Peyer's patch (tissue), 4 donors: ENCODE measurements around the gene RNF187. TPM values are rescaled to one million over a fixed set of nuclear protein-coding genes. Genes with fewer than 3 reads are reported as not detected.

Experiments
- DNase-seq, 3 donors: peaks; one replicate each; pipeline ENCODE4 v3.0.0-alpha.2; 2017 to 2019
- H3K27ac ChIP-seq, 4 donors: fragments of 200-600 bp; sonication (generic); one replicate each; pipeline ENCODE4 v1.5.1; 2016 to 2019
- H3K27me3 ChIP-seq, 2 donors: fragments of 200-600 bp; sonication (generic); one replicate each; pipeline ENCODE4 v1.5.1; 2019
- H3K36me3 ChIP-seq, 3 donors: fragments of 200-600 bp; sonication (generic); one replicate each; pipeline ENCODE4 v1.5.1; 2016 to 2019
- H3K4me1 ChIP-seq, 4 donors: fragments of 200-600 bp; sonication (generic); one replicate each; pipeline ENCODE4 v1.5.1; 2016 to 2019
- H3K4me3 ChIP-seq, 4 donors: fragments of 200-600 bp; sonication (generic); 1 replicate in 3 of 4; 2 replicates in 1 of 4; pipeline ENCODE4 v1.5.1; 2016 to 2019; ENCODE audit warnings: mild to moderate bottlenecking in 1 of 4
- H3K9me3 ChIP-seq, 4 donors: fragments of 200-600 bp; sonication (generic); one replicate each; pipeline ENCODE4 v1.5.1; 2016 to 2019; ENCODE audit warnings: mild to moderate bottlenecking in 1 of 4
- POLR2A ChIP-seq, 2 donors: fragments of 450-650 bp; IDR thresholded peaks; one replicate each; pipeline ENCODE4 v1.5.1; 2017; ENCODE audit warnings: antibody characterized with exemption in 2 of 2, mild to moderate bottlenecking in 2 of 2, moderate library complexity in 2 of 2
- total RNA-seq, 4 donors: library from RNA; depleted of rRNA; stranded (reverse); fragments of >200 nt; gene quantifications; one replicate each; pipeline ENCODE4 v1.1.0, GENCODE V29; 2016
- TF ChIP-seq, protein P1 (sequence below), 6 experiments: fragments of 450-650 bp in 4 of 6; fragments of 200-600 bp in 2 of 6; sonication (generic) in 1 of 6; IDR thresholded peaks; one replicate each; pipeline ENCODE4 v1.5.1; 2017 to 2019; ENCODE audit warnings: antibody characterized with exemption in 6 of 6, mild to moderate bottlenecking in 3 of 6, moderate library complexity in 1 of 6

The RNF187 gene
- total RNA-seq, 4 donors from 2014 or later, result 28.9 to 38.9 (median 37.3) TPM

DNA sequence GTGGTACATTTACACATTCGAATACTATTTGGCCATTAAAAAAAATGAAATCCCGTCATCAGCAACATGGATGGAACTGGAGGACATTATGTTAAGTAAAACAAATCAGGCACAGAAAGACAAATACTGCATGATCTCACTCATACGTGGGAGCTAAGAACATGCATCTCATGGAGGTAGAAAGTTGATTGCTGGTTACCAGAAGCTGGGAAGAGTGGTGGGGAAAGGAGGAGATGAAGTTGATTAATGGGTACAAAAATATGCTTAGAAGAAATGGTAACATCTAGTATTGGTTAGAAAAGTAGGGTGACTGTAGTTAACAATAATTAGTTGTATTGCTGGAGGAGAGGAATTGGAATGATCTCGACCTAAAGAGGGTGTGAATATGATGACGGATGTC is 24.6 kb upstream of the RNF187 start:
- no peak for DNase-seq
- no peak overlapping the region for H3K4me3 ChIP-seq
- H3K27me3 ChIP-seq, result peaks cover 0 to 14% of the 10 kb centered on the region in 2 donors
- TF ChIP-seq, protein P1, sequence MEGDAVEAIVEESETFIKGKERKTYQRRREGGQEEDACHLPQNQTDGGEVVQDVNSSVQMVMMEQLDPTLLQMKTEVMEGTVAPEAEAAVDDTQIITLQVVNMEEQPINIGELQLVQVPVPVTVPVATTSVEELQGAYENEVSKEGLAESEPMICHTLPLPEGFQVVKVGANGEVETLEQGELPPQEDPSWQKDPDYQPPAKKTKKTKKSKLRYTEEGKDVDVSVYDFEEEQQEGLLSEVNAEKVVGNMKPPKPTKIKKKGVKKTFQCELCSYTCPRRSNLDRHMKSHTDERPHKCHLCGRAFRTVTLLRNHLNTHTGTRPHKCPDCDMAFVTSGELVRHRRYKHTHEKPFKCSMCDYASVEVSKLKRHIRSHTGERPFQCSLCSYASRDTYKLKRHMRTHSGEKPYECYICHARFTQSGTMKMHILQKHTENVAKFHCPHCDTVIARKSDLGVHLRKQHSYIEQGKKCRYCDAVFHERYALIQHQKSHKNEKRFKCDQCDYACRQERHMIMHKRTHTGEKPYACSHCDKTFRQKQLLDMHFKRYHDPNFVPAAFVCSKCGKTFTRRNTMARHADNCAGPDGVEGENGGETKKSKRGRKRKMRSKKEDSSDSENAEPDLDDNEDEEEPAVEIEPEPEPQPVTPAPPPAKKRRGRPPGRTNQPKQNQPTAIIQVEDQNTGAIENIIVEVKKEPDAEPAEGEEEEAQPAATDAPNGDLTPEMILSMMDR (IDR thresholded peaks at IDR 0.05), result no peak
- TF ChIP-seq POLR2A (IDR thresholded peaks at IDR 0.05), result no peak
- H3K36me3 ChIP-seq, result no peaks in the 10 kb centered on the region
- H3K9me3 ChIP-seq, result no peaks in the 10 kb centered on the region
- H3K27ac ChIP-seq, result no peak overlapping the region
- H3K4me1 ChIP-seq, result peaks cover 0 to 27% (median 3%) of the 10 kb centered on the region in 4 donors

DNA sequence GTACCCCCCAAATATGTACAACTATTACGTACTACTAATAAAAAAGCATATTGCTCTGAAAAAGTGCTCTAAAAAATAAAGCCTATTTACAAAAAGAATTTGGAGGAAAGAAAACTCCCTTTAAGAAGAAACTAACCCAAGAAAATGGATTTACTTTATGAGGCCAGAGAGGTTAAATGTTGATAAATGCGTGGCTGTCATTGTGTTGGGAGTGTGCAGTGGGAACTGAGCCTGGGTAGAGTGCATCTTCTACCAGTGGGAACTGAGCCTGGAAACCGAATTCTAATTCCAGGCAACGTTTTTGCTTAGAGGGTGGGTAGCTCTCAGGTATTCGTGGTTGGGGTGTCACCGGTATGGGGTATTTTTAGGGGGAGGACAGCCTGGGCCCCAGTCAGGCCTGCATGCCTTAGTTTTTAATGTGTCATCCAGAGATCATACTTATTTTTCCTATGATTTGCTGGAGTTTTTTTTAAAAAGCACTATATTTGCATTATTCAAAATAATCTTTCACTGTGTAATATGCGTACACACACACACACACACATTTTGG is 24.1 kb upstream of the RNF187 start:
- peak overlapping the region in 2 of 4 donors; percentile 54 to 73 for H3K27ac ChIP-seq
- H3K4me3 ChIP-seq, result no peak overlapping the region
- H3K36me3 ChIP-seq, result no peaks in the 10 kb centered on the region
- no peak for TF ChIP-seq POLR2A (IDR thresholded peaks at IDR 0.05)
- TF ChIP-seq, protein P1 (IDR thresholded peaks at IDR 0.05), result no peak
- no peak for DNase-seq
- H3K4me1 ChIP-seq, result peaks cover 0 to 27% (median 3%) of the 10 kb centered on the region in 4 donors
- H3K9me3 ChIP-seq, result no peaks in the 10 kb centered on the region
- peaks cover 0 to 14% of the 10 kb centered on the region in 2 donors for H3K27me3 ChIP-seq

GRCh38 chr1:228463559-228464455 is 23.4 kb upstream of the RNF187 start:
- Histone ChIP-seq H3K9me3 (no peaks in the 10 kb centered on the region), H3K4me3 (peak overlapping the region; percentile 5 to 42 (median 27)), H3K27ac (peak overlapping the region in 2 of 4 donors; percentile 54 to 73), H3K27me3 (peaks cover 0 to 14% of the 10 kb centered on the region in 2 donors), H3K36me3 (no peaks in the 10 kb centered on the region), H3K4me1 (peaks cover 0 to 27% (median 3%) of the 10 kb centered on the region in 4 donors)
- TF ChIP-seq, protein P1 (IDR thresholded peaks at IDR 0.05), result no peak
- peak in 1 of 2 donors; percentile 31 for TF ChIP-seq POLR2A (IDR thresholded peaks at IDR 0.05)
- peak in 2 of 3 donors; percentile 57 to 79 for DNase-seq

- no peaks in the 10 kb centered on the region for H3K9me3 ChIP-seq
- no peaks in the 10 kb centered on the region for H3K36me3 ChIP-seq
- H3K4me1 ChIP-seq, result peaks cover 0 to 20% (median 0%) of the 10 kb centered on the region in 4 donors
- peak overlapping the region in 2 of 4 donors; percentile 54 to 73 for H3K27ac ChIP-seq
- peak in 1 of 2 donors; percentile 34 for TF ChIP-seq POLR2A (IDR thresholded peaks at IDR 0.05)
- TF ChIP-seq, protein P1 (IDR thresholded peaks at IDR 0.05), result peak in 1 of 6 experiments; percentile 2
- H3K4me3 ChIP-seq, result peak overlapping the region; percentile 5 to 42 (median 27)
- H3K27me3 ChIP-seq, result peaks cover 0 to 16% of the 10 kb centered on the region in 2 donors
- DNase-seq, result peak in 2 of 3 donors; percentile 85 to 92
Measured at GRCh38 chr1:228464487-228464983, 22.6 kb upstream of the RNF187 start.

- H3K9me3 ChIP-seq, result no peaks in the 10 kb centered on the region
- no peaks in the 10 kb centered on the region for H3K36me3 ChIP-seq
- TF ChIP-seq, protein P1 (IDR thresholded peaks at IDR 0.05), result no peak
- no peak for TF ChIP-seq POLR2A (IDR thresholded peaks at IDR 0.05)
- peaks cover 0 to 17% (median 0%) of the 10 kb centered on the region in 4 donors for H3K4me1 ChIP-seq
- H3K4me3 ChIP-seq, result peak overlapping the region in 2 of 4 donors; percentile 35 to 42
- H3K27ac ChIP-seq, result peak overlapping the region in 2 of 4 donors; percentile 28 to 73
- DNase-seq, result no peak
- peaks cover 0 to 22% of the 10 kb centered on the region in 2 donors for H3K27me3 ChIP-seq
Measured at GRCh38 chr1:228465141-228465540, 22.0 kb upstream of the RNF187 start.
